ENCODE results near the gene MBD4.
"Not testable (repeated sequence)": the region's sequence is repeated elsewhere in the genome, so short reads cannot be mapped to it uniquely, and the experiment has no call there.

MBD4 gene

DNA sequence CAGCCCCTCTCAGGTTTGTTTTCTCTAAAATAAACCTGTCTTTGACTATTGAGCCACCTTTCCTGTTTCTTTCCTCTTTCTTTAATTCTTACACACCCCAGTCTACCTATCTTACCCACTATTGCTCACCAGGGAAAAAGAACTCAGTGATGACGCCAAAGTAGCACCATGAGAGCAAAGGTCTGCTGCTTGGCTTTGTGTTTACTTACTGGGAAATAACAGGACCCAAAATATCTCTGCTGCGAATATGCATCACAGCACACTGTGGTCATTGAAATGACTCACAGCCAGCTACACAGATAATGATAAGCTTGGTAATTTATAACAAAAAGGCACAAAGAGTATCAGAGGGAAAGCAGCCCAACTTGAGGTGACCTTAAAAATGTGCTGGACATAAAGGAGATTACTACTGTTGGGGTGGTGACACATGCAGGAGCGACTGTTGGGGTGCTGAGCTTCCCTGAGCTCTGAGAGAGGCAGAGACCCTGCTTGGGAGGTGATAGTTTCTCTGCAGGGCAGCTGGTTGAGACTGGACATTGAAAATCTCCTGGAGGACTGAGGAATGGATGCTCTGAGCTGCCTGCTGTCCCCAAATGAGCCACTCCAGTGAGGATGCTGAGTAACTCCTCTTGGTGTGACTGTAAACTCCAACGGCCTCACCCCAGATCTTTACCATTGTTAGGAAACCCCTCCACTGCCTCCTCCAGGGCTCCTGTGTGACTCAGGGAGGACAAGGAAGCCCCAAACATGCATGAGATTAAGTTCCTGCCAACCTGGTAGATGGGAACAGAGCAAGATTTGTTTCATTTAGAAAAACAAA, 25.9 kb downstream of the MBD4 start:
- H3K4me3 ChIP-seq (replicated peaks in 1 of 2; ENCODE audit: low read depth in 2 of 2, low read length in 2 of 2), result no peak overlapping the region
- peak; percentile 95 to 96 for DNase-seq (ENCODE audit: low read depth in 2 of 2)
- TF ChIP-seq, protein P1, sequence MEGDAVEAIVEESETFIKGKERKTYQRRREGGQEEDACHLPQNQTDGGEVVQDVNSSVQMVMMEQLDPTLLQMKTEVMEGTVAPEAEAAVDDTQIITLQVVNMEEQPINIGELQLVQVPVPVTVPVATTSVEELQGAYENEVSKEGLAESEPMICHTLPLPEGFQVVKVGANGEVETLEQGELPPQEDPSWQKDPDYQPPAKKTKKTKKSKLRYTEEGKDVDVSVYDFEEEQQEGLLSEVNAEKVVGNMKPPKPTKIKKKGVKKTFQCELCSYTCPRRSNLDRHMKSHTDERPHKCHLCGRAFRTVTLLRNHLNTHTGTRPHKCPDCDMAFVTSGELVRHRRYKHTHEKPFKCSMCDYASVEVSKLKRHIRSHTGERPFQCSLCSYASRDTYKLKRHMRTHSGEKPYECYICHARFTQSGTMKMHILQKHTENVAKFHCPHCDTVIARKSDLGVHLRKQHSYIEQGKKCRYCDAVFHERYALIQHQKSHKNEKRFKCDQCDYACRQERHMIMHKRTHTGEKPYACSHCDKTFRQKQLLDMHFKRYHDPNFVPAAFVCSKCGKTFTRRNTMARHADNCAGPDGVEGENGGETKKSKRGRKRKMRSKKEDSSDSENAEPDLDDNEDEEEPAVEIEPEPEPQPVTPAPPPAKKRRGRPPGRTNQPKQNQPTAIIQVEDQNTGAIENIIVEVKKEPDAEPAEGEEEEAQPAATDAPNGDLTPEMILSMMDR (IDR thresholded peaks at IDR 0.05; ENCODE audit: low read depth, low read length), result no peak

DNA sequence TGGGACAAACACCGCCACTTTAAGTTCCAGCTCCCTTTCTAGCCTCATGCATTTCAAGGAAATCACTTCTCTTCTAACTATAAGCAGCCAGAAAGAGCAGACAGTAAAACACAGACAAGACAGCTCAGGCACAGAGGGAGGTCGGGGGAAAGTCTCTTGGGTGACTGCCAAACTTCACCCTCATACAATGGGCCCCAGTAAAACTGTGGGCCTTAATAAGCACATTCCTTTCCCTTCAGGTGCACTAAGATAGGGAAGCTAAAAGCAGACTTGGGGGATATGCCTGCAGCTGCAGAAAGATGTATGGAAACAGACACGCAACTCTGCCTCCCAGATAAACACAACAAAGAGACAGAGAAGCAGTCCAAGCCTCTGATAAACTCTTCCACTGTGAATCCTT, 26.5 kb downstream of the MBD4 start:
- not testable (repeated sequence) for DNase-seq (ENCODE audit: low read depth in 2 of 2); H3K4me3 ChIP-seq (replicated peaks in 1 of 2; ENCODE audit: low read depth in 2 of 2, low read length in 2 of 2)

DNA sequence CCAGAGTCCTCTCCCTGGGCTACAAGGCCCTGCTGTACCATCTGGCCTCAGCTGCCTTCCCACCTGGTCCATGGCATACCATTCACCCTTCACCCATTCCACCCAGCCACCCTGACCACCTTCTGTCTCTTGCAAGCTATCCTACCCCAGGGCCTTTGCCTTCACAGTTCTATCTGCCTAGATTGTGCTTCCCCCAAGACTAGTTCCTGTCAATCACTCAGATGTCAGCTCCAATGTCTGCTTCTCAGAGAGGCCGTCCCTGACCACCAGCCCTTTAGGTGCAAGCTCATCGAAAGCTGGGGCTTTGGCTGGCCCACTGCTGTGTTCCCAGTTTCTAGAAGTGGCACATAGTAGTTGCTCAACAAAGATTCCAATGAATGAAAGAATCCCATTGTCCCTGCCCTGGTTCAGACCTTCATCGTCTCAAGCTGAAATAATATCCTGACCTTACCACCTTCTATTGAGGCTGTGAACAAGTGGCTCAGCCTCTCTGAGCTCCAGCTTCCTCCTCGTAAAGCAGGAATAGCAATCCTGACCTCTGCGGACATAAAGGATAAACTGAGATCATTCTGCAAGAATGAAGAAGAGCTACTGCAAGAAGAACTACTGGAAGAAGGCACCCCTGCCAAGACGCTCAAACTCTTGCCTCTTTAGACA, 27.1 kb downstream of the MBD4 start:
- no peak overlapping the region for H3K4me3 ChIP-seq (replicated peaks in 1 of 2; ENCODE audit: low read depth in 2 of 2, low read length in 2 of 2)
- TF ChIP-seq, protein P1 (IDR thresholded peaks at IDR 0.05; ENCODE audit: low read depth, low read length), result no peak
- peak; percentile 37 to 59 for DNase-seq (ENCODE audit: low read depth in 2 of 2)

DNA sequence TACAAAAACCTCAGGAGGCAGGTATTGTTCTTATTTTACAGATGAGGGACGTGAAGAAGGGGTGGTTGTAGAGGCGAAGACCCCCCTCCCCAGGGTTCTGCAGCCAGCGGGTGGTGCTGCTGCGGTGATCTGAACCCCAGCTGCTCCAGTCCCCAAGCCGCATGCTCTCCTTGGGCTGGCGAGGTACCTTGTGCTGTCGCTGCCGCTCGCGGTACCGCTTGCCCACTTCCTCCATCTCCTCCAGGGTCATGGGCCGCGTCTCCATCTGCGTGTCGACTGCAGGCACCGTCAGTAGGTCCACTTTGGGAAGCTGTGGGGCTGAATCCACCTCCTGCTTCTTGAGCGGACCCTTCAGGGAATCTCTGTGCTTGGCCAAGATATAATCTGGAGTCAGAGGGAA, 28.8 kb downstream of the MBD4 start:
- H3K4me3 ChIP-seq (replicated peaks in 1 of 2; ENCODE audit: low read depth in 2 of 2, low read length in 2 of 2), result no peak overlapping the region
- TF ChIP-seq, protein P1 (IDR thresholded peaks at IDR 0.05; ENCODE audit: low read depth, low read length), result no peak
- no peak for DNase-seq (ENCODE audit: low read depth in 2 of 2)

DNA sequence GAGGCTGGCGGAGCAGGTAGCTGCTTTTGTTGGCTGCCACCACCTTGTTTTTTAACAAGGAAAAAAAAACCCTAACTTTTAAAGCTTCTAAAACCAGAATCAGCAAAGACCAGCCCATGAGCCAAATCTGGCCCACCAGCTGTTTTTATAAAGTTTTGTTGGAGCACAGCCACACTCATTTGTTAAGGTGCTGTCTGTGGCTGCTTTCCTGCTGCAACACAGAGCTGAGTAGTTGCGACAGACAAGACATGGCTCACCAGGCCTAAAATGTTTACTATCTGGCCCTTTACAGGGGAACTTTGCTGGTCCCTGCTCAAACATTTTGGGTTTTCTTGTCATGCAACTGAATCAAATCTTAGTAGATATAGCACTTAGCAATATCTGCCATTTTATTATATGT, 30.2 kb downstream of the MBD4 start:
- no peak overlapping the region for H3K4me3 ChIP-seq (replicated peaks in 1 of 2; ENCODE audit: low read depth in 2 of 2, low read length in 2 of 2)
- TF ChIP-seq, protein P1 (IDR thresholded peaks at IDR 0.05; ENCODE audit: low read depth, low read length), result no peak
- peak; percentile 54 to 67 for DNase-seq (ENCODE audit: low read depth in 2 of 2)

DNA sequence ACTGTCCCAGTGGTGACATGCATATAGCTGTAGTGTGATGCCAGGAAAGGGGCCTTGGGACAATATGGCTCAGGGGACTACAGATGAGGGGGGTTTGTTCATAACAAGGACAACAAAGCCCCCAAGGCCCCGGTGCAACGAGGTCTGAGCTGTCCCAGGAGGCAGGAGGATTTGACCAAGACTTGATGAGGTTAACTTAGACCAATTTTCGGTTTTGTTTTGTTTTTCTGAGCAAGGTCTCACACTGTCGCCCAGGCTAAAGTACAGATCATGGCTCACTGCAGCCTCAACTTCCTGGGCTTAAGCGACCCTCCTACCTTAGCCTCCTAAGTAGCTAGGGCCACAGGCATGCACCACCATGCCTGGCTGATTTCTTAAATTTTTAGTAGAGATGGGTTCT, 35.1 kb downstream of the MBD4 start:
- TF ChIP-seq, protein P1 (IDR thresholded peaks at IDR 0.05; ENCODE audit: low read depth, low read length), result no peak
- no peak overlapping the region for H3K4me3 ChIP-seq (replicated peaks in 1 of 2; ENCODE audit: low read depth in 2 of 2, low read length in 2 of 2)
- no peak for DNase-seq (ENCODE audit: low read depth in 2 of 2)

DNA sequence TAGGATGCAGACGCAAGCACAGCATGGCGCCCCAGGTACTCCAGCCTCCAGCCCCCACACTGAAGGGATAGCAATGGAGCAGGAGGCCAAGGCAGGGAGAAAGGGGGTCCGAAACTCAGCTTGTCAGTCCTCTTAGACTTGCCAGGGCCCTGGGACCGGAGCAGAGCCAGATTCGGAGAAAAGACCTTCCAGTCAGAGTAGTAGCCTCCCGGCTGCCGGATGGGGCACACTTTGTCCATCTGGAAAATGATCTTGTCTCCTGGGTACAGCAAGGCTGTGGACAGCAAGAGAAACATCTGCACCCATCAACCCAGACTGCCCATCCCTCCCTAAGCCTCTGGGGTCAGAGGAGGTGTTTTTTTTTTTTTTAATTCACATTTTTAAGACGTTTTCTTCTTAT, 35.6 kb downstream of the MBD4 start:
- no peak for DNase-seq (ENCODE audit: low read depth in 2 of 2)
- TF ChIP-seq, protein P1 (IDR thresholded peaks at IDR 0.05; ENCODE audit: low read depth, low read length), result no peak
- no peak overlapping the region for H3K4me3 ChIP-seq (replicated peaks in 1 of 2; ENCODE audit: low read depth in 2 of 2, low read length in 2 of 2)

All from cardiac fibroblast (primary cell).